IPS-NIHi7 (cell line): ENCODE measurements around the gene UBE2D1.

ENCODE experiments used
- DNase-seq: peaks from one replicate; pipeline ENCODE4 v3.0.0; 2012; ENCODE audit warnings: mixed read lengths; ENCODE audit errors: extremely low spot score

The UBE2D1 gene

GRCh38 chr10:58341422-58341821 is 6.6 kb downstream of the UBE2D1 start:
- DNase-seq: no peak

- DNase-seq: no peak
Observed at GRCh38 chr10:58341947-58342346, 7.1 kb downstream of the UBE2D1 start.

DNA sequence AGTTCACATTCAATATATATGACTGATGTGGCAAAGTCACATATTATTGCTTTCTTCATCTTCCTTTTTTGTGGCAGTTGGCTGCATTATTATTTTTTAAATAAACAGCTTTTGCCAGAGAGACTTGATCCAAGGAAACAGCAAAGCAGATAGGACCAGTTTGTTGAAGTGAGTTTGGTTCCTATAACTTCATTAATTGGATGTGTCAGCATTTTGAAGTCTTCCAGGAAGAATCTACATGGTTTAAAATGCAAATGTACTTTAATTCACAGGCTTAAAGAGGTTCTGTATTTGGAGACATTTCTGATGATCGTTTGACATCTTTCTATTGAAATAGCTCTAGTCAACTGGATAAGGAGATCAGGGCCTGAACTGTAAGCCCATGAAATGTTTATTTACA is 13.2 kb downstream of the UBE2D1 start:
- no peak for DNase-seq

- DNase-seq: no peak
Observed at GRCh38 chr10:58348571-58349033, 13.8 kb downstream of the UBE2D1 start.

DNA sequence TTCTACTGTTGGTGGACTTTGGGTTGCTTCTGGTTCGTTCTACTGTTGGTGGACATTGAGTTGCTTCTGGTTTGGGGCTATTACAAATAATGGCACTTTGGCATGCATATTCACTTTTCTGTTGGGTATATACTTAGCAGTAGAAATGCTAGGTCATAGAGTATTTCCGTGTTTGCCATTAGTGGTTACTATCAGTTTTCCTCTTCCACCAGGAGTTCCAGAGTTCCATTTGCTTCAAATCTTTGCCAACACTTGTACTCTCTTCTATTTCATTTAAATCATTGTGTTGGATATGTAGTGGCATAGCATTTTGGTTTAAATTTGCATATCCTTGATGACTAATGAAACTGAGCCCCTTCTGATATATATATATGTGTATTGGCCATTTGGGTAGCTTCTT is 15.2 kb downstream of the UBE2D1 start:
- DNase-seq: no peak

DNA sequence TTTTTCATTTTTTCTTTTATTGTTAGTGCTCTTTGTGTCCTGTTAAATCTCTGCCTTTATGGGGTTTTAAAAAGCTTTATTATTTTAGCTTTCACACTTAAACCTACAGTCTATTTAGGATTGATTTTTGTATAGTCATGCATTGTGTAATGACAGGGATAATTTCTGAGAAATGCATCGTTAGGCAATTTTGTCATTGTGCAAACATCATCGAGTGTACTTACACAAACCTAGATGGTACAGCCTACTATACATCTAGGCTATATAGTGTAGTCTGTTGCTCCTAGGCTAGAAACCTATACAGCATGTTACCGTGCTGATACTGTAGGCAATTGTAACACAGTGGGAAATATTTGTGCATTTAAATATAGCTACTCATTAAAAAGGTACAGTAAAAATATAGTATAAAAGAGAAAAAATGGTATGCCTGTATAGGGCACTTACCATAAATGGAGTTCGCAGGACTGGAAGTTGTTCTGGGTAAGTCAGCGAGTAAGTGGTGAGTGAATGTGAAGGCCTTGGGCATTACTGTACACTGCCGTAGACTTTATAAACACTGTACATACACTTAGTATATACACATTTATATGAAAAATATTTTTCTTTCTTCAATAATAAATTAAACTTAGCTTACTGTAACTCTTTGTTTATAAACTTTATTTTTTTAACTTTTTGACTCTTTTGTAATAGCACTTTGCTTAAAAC is 16.0 kb downstream of the UBE2D1 start:
- DNase-seq: no peak

GRCh38 chr10:58351616-58352578 is 17.1 kb downstream of the UBE2D1 start:
- no peak for DNase-seq

DNA sequence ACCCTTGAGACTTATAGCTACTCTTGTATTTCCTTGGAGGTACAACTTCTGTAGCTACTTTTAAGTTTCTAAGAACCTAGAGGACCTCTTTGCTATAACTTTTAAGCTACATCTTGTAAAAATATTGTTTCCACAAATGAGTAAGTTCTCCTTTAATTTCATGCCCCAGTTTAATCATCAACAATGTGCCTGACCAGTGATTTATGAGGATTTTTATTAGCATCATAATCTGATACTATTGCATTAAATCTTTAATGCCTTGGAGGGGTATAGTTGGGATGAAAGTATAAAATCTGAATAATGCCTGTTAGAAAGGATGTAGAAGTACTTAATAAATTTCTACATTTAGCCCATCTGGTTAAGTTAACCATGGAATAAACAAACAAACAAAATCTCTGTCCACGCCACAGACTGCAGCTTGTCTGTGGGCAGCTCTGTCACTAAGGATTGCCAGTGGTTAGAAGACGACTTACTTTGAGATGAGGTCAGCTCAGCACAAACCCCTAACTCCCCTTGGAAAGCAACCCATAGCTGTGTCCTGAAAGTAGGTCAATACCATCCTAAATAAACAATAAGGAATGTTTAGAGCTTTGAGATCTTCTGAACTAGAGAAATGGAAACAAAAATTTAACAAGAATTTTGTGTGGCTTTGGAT is 18.3 kb downstream of the UBE2D1 start:
- no peak for DNase-seq

DNA sequence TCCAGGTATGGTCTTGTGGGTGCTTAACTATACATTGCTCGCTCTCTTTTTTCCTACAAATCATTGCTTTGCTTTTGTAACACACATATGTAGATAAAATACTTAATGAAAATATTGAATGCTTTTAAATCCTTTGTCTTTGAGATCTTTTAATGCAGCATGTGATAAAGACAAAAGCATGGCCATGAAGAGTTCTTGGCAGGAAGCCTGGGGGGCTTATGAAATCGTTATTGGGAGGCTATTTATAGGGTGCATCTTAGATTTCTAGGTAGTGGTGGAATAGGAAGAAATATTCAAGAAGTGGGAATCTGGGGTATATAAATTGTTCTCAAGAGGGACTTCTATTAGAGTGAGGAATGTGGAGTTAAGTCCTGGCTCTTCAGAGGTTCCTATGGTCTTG is 21.9 kb downstream of the UBE2D1 start:
- DNase-seq: no peak

GRCh38 chr10:58358314-58358933 is 23.6 kb downstream of the UBE2D1 start:
- DNase-seq: no peak

DNA sequence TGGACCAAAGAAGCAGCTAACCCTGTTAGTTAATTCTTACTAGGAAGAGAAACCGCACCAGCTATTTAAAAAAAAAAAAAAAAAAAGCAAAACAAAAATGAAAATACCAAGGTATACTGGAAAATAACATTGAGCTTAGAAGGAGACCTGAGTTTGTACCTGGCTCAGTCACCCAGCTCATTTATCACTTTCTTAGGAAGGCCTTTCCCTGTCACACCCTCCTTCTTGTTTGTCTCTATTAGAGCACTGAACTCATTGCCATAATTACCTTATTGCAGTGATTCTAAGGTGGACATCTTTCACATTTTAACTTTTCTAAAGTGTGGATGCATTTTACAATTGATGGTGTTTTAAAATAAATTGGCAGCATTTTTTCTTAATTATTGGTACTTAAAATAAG is 24.1 kb downstream of the UBE2D1 start:
- no peak for DNase-seq

DNA sequence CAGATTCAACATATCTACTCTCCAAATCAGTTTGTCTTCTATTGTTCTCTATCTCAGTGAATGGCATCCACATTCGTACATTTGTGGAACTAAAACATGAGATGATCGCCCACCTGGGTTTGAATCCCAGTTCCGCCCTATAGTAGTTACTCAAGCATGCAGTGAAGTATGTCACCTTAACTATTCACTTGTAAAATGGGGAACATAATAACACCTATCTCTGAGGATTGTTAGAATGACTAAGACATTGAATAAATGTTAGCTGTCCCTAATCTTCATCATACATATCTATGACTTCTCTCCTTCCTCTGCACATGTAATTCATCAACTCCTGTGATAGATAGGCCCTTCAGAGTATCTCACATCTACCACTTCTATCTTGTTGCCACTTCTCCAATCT is 24.7 kb downstream of the UBE2D1 start:
- no peak for DNase-seq

DNA sequence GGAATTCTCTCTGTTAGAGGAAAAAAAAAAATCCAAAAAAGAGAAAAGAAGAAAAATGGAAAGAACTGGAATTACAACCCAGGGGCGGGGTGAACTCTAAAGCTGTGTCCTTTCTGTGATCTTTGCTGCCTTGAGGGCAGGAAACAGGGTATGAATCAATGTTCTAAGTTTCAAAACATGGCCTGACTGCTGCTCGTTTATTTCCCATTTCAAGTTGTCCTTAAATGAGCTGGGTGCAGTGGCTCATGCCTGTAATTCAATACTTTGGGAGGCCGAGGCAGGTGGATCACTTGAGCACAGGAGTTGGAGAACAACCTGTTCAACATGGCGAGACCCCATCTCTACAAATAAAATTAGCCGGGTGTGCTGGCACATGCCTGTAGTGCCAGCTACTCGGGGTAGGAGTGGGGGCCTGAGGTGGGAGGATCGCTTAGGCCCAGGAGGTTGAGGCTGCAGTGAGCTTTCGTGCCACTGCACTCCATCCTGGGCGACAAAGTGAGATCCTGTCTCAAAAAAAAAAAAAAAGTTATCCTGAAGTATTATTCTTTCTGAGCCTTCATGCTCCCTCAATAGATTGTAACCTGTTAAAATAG is 25.7 kb downstream of the UBE2D1 start:
- DNase-seq: no peak

GRCh38 chr10:58361353-58361752 is 26.5 kb downstream of the UBE2D1 start:
- DNase-seq: no peak

GRCh38 chr10:58362027-58362789 is 27.4 kb downstream of the UBE2D1 start:
- no peak for DNase-seq

DNA sequence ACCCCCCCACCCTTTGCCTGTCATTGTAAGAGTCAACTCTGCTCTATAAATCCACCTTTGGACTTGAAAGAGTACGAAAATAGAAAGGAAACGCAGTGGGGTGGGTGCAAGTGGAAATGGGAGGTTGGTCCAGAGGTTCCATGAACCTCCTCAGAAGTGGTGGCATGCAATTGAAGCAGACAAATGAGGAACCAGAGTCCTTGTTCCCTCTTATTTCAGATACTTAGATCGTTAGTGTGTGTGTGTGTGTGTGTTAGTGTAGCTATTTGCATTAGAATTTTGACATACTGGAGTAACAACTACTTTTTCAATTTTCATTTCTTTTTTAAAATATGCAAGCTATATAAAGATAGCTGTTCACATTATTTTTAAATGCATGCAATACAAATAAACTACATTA is 32.3 kb downstream of the UBE2D1 start:
- no peak for DNase-seq

GRCh38 chr10:58371473-58371872 is 36.7 kb downstream of the UBE2D1 start:
- no peak for DNase-seq

DNA sequence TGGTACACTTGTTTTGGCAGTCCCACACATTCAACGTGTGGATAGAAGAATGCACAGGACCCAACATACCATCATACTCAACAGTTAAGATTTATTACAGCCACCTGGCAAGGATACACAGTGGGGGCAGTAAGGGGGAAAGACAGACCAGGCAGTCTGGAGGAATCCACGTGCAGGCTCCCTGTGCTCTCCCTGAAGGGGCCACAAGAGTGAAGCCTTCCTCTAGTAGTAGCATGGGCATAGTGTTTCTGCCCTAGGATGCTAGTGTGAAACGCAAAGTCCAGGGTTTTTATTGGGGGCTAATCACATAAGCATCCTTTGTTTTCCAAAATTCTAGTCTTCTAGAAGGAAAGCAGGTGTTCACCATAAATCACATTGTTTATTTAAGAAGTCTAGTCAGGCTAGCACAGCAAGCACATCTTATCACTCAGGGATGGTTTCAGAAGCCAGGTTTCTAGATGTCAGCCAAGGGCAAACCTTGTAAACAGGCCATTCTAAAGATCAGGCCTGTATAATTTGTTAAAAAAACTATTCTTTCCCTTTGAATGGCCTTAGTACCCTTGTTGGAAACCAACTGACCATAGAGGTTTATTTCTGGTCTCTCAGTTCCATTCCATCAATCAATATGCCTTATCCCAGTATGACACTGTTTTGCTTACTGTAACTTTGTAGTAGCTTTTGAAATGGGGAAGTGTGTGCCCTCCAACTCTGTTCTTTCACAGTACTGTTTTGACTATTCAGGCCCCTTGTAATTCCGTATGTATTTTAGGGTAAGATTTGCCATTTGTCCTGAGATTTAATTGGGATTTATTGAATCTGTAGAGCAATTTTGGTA is 38.0 kb downstream of the UBE2D1 start:
- DNase-seq: no peak

- DNase-seq: no peak
Observed at GRCh38 chr10:58373442-58373827, 38.6 kb downstream of the UBE2D1 start.

GRCh38 chr10:58382489-58382995 is 47.7 kb downstream of the UBE2D1 start:
- DNase-seq: no peak
